IPS-18a (cell line): Measurements from ENCODE around the gene TBC1D17.

Experiments
- H3K27ac ChIP-seq: one replicate; pipeline ENCODE4 v1.5.1; 2013; ENCODE audit warnings: low read length
- H3K27me3 ChIP-seq: one replicate; pipeline ENCODE4 v1.6.1; 2013; ENCODE audit warnings: mild to moderate bottlenecking, low read length; ENCODE audit not compliant: control insufficient read depth, insufficient read depth
- H3K36me3 ChIP-seq: one replicate; pipeline ENCODE4 v1.6.1; 2013; ENCODE audit warnings: low read depth, low read length; ENCODE audit not compliant: control insufficient read depth
- H3K4me1 ChIP-seq: one replicate; pipeline ENCODE4 v1.6.1; 2013; ENCODE audit warnings: low read depth, low read length; ENCODE audit not compliant: control insufficient read depth
- H3K4me3 ChIP-seq: one replicate; pipeline ENCODE4 v1.5.1; 2013; ENCODE audit warnings: low read length
- H3K9ac ChIP-seq: one replicate; pipeline ENCODE4 v1.6.1; 2013; ENCODE audit warnings: mild to moderate bottlenecking, low read length, moderate library complexity
- H3K9me3 ChIP-seq: one replicate; pipeline ENCODE4 v1.6.1; 2013; ENCODE audit warnings: low read depth, low read length; ENCODE audit not compliant: control insufficient read depth

TBC1D17 gene

GRCh38 chr19:49863254-49863934, 14.1 kb upstream of the TBC1D17 start:
- Histone ChIP-seq H3K9ac (no peak overlapping the region), H3K27ac (no peak overlapping the region)

GRCh38 chr19:49863935-49864320, 13.6 kb upstream of the TBC1D17 start:
- Histone ChIP-seq H3K4me1 (peaks cover 6% of the 10 kb centered on the region), H3K4me3 (no peak overlapping the region), H3K27me3 (no peaks in the 10 kb centered on the region), H3K9me3 (no peaks in the 10 kb centered on the region), H3K36me3 (peaks cover 35% of the 10 kb centered on the region), H3K9ac (no peak overlapping the region), H3K27ac (no peak overlapping the region)

More at GRCh38 chr19:49863254-49863934, 14.1 kb upstream of the TBC1D17 start:
- H3K4me1 ChIP-seq: peaks cover 6% of the 10 kb centered on the region
- H3K4me3 ChIP-seq: no peak overlapping the region
- H3K27me3 ChIP-seq: no peaks in the 10 kb centered on the region
- no peaks in the 10 kb centered on the region for H3K9me3 ChIP-seq
- H3K36me3 ChIP-seq: peaks cover 37% of the 10 kb centered on the region

GRCh38 chr19:49864890-49865289, 12.6 kb upstream of the TBC1D17 start:
- Histone ChIP-seq H3K36me3 (peaks cover 34% of the 10 kb centered on the region), H3K4me1 (peaks cover 6% of the 10 kb centered on the region), H3K9me3 (no peaks in the 10 kb centered on the region), H3K9ac (no peak overlapping the region), H3K4me3 (no peak overlapping the region), H3K27ac (no peak overlapping the region), H3K27me3 (no peaks in the 10 kb centered on the region)

- H3K9me3 ChIP-seq: no peaks in the 10 kb centered on the region
- H3K27me3 ChIP-seq: no peaks in the 10 kb centered on the region
- H3K27ac ChIP-seq: peak within 1 kb of the TSS; percentile 78
- H3K4me3 ChIP-seq: peak within 1 kb of the TSS; percentile 96
- peaks cover 10% of the 10 kb centered on the region for H3K4me1 ChIP-seq
- peaks cover 21% of the 10 kb centered on the region for H3K36me3 ChIP-seq
- peak within 1 kb of the TSS; percentile 82 for H3K9ac ChIP-seq
These were observed 10.3 kb upstream of the TBC1D17 start, which contains the start of gene PNKP for GRCh38 chr19:49866933-49867782. Gene PNKP, minus strand, starts transcription at chr19:49867576. Its CDS starts 372 bp downstream, at chr19:49867204.

- H3K27ac ChIP-seq: no peak overlapping the region
- H3K4me1 ChIP-seq: peaks cover 10% of the 10 kb centered on the region
- peak overlapping the region; percentile 68 for H3K4me3 ChIP-seq
- H3K9ac ChIP-seq: no peak overlapping the region
- H3K27me3 ChIP-seq: no peaks in the 10 kb centered on the region
- peaks cover 11% of the 10 kb centered on the region for H3K36me3 ChIP-seq
- H3K9me3 ChIP-seq: no peaks in the 10 kb centered on the region
These were observed 8.5 kb upstream of the TBC1D17 start for GRCh38 chr19:49869009-49869483.

- Histone ChIP-seq H3K36me3 (peaks cover 8% of the 10 kb centered on the region), H3K9ac (peak overlapping the region; percentile 67), H3K27me3 (no peaks in the 10 kb centered on the region), H3K4me1 (peaks cover 10% of the 10 kb centered on the region), H3K9me3 (no peaks in the 10 kb centered on the region), H3K27ac (peak overlapping the region; percentile 41), H3K4me3 (peak overlapping the region; percentile 68)
These were observed 7.8 kb upstream of the TBC1D17 start for GRCh38 chr19:49869484-49870308.

- Histone ChIP-seq H3K4me3 (peak overlapping the region; percentile 68), H3K9me3 (no peaks in the 10 kb centered on the region), H3K36me3 (peaks cover 4% of the 10 kb centered on the region), H3K9ac (peak overlapping the region; percentile 67), H3K4me1 (peaks cover 10% of the 10 kb centered on the region), H3K27ac (peak overlapping the region; percentile 41), H3K27me3 (no peaks in the 10 kb centered on the region)
These were observed 7.1 kb upstream of the TBC1D17 start for GRCh38 chr19:49870309-49870901.

GRCh38 chr19:49871349-49871985, 6.0 kb upstream of the TBC1D17 start:
- no peak overlapping the region for H3K27ac ChIP-seq
- no peaks in the 10 kb centered on the region for H3K27me3 ChIP-seq
- no peaks in the 10 kb centered on the region for H3K9me3 ChIP-seq
- H3K9ac ChIP-seq: no peak overlapping the region
- peaks cover 6% of the 10 kb centered on the region for H3K4me1 ChIP-seq
- H3K4me3 ChIP-seq: no peak overlapping the region
- H3K36me3 ChIP-seq: peaks cover 4% of the 10 kb centered on the region

GRCh38 chr19:49872245-49873128, 5.0 kb upstream of the TBC1D17 start:
- Histone ChIP-seq H3K27ac (no peak overlapping the region), H3K9ac (no peak overlapping the region), H3K4me1 (peaks cover 3% of the 10 kb centered on the region)

GRCh38 chr19:49873129-49873521, 4.4 kb upstream of the TBC1D17 start:
- Histone ChIP-seq H3K4me1 (peaks cover 3% of the 10 kb centered on the region), H3K9ac (no peak overlapping the region), H3K9me3 (no peaks in the 10 kb centered on the region), H3K4me3 (no peak overlapping the region), H3K27ac (no peak overlapping the region), H3K36me3 (peaks cover 4% of the 10 kb centered on the region), H3K27me3 (no peaks in the 10 kb centered on the region)

More at GRCh38 chr19:49872245-49873128, 5.0 kb upstream of the TBC1D17 start:
- H3K36me3 ChIP-seq: peaks cover 4% of the 10 kb centered on the region
- no peaks in the 10 kb centered on the region for H3K9me3 ChIP-seq
- no peaks in the 10 kb centered on the region for H3K27me3 ChIP-seq
- no peak overlapping the region for H3K4me3 ChIP-seq
